NK-92 treated with Interleukin-12 subunit alpha and Interleukin-12 subunit beta, amount 100 ng/mL, for 24 hours (cell line): ENCODE results near the gene SLX4IP.

Experiments used
- DNase-seq: peaks from one replicate; lab custom pipeline; 2025; lab: John Stamatoyannopoulos, UW

SLX4IP gene

GRCh38 chr20:10666221-10667076 is 231.3 kb downstream of the SLX4IP start:
- DNase-seq: no peak

GRCh38 chr20:10667077-10667401 is 231.9 kb downstream of the SLX4IP start:
- no peak for DNase-seq

- no peak for DNase-seq
Observed at GRCh38 chr20:10667560-10668167, 232.6 kb downstream of the SLX4IP start.

- no peak for DNase-seq
Observed at GRCh38 chr20:10668677-10669368, 233.7 kb downstream of the SLX4IP start.

- DNase-seq: no peak
Observed at GRCh38 chr20:10669843-10670446, 234.8 kb downstream of the SLX4IP start.

- no peak for DNase-seq
Observed at GRCh38 chr20:10670501-10671220, 235.6 kb downstream of the SLX4IP start.

- DNase-seq: no peak
Observed at GRCh38 chr20:10671221-10671918, 236.3 kb downstream of the SLX4IP start.

GRCh38 chr20:10671919-10672623 is 237.0 kb downstream of the SLX4IP start:
- DNase-seq: no peak

GRCh38 chr20:10672624-10673127 is 237.6 kb downstream of the SLX4IP start:
- no peak for DNase-seq

- no peak for DNase-seq
Observed at GRCh38 chr20:10673176-10673841, 238.2 kb downstream of the SLX4IP start.

GRCh38 chr20:10673842-10674683 is 239.0 kb downstream of the SLX4IP start, which contains the start of gene JAG1:
Gene JAG1, minus strand, starts transcription at chr20:10673999. Its CDS starts 469 bp downstream, at chr20:10673530.
- DNase-seq: peak; percentile 28

- peak; percentile 5 for DNase-seq
Observed at GRCh38 chr20:10674684-10675449, 239.8 kb downstream of the SLX4IP start.

GRCh38 chr20:10675450-10675848 is 240.3 kb downstream of the SLX4IP start:
- DNase-seq: no peak

- DNase-seq: no peak
Observed at GRCh38 chr20:10676518-10676917, 241.4 kb downstream of the SLX4IP start.
